ENCODE measurements around the gene CLK1. TPM values are rescaled to one million over a fixed set of nuclear protein-coding genes. Genes with fewer than 3 reads are reported as not detected.
A peak's percentile ranks its signal among the peaks of the same experiment; 100 is the strongest.

The CLK1 gene
- total and polyA plus RNA-seq, 2 of the 13 experiments (the other 11 are each of a cell fraction or from before 2014, with no cell fraction given) = 66.6 to 101 TPM

DNA sequence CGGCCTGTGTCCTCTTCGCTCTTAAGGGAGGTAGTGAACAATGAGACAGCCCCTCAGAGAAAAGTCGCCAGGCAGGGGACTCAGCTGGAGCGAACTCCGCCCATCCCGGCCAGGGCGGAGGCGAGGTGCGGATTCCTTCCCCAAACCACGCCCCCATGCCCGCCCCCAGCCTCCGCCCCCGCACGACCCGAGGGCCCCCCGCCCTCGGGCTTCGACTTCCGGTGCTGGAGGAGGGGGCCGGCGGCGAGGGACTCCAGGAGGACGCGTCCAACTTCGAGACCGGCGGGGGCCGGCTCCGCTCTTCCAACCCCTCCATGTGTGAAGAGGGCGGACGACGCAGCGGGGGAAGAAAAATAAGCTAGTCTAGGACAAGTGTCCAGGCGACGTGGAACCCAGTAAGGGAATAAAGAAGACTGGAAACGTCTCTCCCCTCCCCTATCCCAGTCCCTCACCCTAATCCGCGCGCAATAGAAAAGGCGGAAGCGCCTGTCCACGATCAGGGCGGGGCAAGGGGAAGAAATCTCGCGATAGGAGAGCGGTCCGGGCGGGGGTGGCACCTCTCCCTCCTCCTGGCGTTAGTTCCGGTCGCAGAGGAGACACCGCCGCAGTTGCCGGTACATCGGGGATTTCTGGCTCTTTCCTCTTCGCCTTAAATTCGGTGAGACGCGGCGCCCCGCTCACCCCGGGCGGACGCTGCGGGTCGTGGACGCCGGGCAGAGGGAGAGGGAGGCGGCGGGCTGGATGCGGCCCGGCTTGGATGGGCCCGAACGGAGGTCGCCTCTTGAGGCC, 52.9 kb downstream of the CLK1 start, which contains the start of gene BZW1 (continued):
- TF ChIP-seq SIN3B (IDR thresholded peaks at IDR 0.05; ENCODE audit: low read length) = peak; percentile 63; the same call in 1 of the 2 replicates
- TF ChIP-seq, protein P1, sequence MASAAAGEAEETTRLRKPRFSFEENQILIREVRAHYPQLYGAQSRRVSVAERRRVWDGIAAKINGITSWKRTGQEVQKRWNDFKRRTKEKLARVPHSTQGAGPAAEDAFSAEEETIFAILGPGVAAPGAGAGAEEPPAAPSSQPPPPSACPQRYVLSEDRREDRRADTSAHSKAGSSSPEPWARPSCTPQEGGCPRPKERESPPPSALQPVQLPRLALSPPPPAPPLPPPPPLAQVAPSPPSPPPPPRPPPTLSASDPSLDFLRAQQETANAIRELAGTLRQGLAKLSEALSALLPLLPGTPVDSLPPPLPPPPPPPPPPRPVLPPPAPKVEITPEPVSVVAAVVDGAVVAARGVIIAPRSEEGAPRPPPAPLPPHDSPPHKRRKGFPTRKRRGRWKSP (CRISPR knock-in tag; IDR thresholded peaks at IDR 0.05) = peak; percentile 86; the same call in 1 of the 2 replicates
- TF ChIP-seq KLF11 (CRISPR knock-in tag; IDR thresholded peaks at IDR 0.05) = no peak
- no peak for TF ChIP-seq MIER2 (CRISPR knock-in tag; IDR thresholded peaks at IDR 0.05)
- TF ChIP-seq ZFP41 (CRISPR knock-in tag; IDR thresholded peaks at IDR 0.05; ENCODE audit: borderline replicate concordance) = peak; percentile 77; the same call in 1 of the 2 replicates
- TF ChIP-seq ZNF564 (CRISPR knock-in tag; IDR thresholded peaks at IDR 0.05) = no peak
- peak; percentile 13; the same call in 1 of the 2 replicates for TF ChIP-seq ZNF264 (CRISPR knock-in tag; IDR thresholded peaks at IDR 0.05)
- 0 out of 2 replicates have a peak, but pooled peaks have one; percentile 57 for TF ChIP-seq ZNF572 (CRISPR knock-in tag; IDR thresholded peaks at IDR 0.05)
- TF ChIP-seq, protein P2, sequence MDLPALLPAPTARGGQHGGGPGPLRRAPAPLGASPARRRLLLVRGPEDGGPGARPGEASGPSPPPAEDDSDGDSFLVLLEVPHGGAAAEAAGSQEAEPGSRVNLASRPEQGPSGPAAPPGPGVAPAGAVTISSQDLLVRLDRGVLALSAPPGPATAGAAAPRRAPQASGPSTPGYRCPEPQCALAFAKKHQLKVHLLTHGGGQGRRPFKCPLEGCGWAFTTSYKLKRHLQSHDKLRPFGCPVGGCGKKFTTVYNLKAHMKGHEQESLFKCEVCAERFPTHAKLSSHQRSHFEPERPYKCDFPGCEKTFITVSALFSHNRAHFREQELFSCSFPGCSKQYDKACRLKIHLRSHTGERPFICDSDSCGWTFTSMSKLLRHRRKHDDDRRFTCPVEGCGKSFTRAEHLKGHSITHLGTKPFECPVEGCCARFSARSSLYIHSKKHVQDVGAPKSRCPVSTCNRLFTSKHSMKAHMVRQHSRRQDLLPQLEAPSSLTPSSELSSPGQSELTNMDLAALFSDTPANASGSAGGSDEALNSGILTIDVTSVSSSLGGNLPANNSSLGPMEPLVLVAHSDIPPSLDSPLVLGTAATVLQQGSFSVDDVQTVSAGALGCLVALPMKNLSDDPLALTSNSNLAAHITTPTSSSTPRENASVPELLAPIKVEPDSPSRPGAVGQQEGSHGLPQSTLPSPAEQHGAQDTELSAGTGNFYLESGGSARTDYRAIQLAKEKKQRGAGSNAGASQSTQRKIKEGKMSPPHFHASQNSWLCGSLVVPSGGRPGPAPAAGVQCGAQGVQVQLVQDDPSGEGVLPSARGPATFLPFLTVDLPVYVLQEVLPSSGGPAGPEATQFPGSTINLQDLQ (CRISPR knock-in tag; IDR thresholded peaks at IDR 0.05) = no peak
- no peak for TF ChIP-seq ZNF326 (CRISPR knock-in tag; IDR thresholded peaks at IDR 0.05; ENCODE audit: borderline replicate concordance)
- TF ChIP-seq, protein P3, sequence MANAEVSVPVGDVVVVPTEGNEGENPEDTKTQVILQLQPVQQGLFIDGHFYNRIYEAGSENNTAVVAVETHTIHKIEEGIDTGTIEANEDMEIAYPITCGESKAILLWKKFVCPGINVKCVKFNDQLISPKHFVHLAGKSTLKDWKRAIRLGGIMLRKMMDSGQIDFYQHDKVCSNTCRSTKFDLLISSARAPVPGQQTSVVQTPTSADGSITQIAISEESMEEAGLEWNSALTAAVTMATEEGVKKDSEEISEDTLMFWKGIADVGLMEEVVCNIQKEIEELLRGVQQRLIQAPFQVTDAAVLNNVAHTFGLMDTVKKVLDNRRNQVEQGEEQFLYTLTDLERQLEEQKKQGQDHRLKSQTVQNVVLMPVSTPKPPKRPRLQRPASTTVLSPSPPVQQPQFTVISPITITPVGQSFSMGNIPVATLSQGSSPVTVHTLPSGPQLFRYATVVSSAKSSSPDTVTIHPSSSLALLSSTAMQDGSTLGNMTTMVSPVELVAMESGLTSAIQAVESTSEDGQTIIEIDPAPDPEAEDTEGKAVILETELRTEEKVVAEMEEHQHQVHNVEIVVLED (CRISPR knock-in tag; IDR thresholded peaks at IDR 0.05; ENCODE audit: borderline replicate concordance) = peak; percentile 76
- TF ChIP-seq, protein P4, sequence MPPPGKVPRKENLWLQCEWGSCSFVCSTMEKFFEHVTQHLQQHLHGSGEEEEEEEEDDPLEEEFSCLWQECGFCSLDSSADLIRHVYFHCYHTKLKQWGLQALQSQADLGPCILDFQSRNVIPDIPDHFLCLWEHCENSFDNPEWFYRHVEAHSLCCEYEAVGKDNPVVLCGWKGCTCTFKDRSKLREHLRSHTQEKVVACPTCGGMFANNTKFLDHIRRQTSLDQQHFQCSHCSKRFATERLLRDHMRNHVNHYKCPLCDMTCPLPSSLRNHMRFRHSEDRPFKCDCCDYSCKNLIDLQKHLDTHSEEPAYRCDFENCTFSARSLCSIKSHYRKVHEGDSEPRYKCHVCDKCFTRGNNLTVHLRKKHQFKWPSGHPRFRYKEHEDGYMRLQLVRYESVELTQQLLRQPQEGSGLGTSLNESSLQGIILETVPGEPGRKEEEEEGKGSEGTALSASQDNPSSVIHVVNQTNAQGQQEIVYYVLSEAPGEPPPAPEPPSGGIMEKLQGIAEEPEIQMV (CRISPR knock-in tag; IDR thresholded peaks at IDR 0.05; ENCODE audit: low read depth) = peak; percentile 25; the same call in 1 of the 2 replicates
- TF ChIP-seq KLF9 (CRISPR knock-in tag; IDR thresholded peaks at IDR 0.05; ENCODE audit: low read depth) = peak; percentile 62; the same call in 1 of the 2 replicates
- TF ChIP-seq POGZ (CRISPR knock-in tag; IDR thresholded peaks at IDR 0.05) = peak; percentile 78
- TF ChIP-seq MZF1 (CRISPR knock-in tag; IDR thresholded peaks at IDR 0.05; ENCODE audit: borderline replicate concordance) = no peak
- TF ChIP-seq NONO (IDR thresholded peaks at IDR 0.05) = peak; percentile 98; the same call in 1 of the 2 replicates
- peak; percentile 81; the same call in 1 of the 2 replicates for TF ChIP-seq NONO (CRISPR knock-in tag; conservative IDR thresholded peaks at IDR 0.05)
- TF ChIP-seq FOXA3 (CRISPR knock-in tag; IDR thresholded peaks at IDR 0.05) = no peak
- peak; percentile 64; the same call in 1 of the 2 replicates for TF ChIP-seq ZNF431 (CRISPR knock-in tag; IDR thresholded peaks at IDR 0.05; ENCODE audit: borderline replicate concordance, low read depth)
- TF ChIP-seq TOE1 (CRISPR knock-in tag; IDR thresholded peaks at IDR 0.05) = no peak
- no peak for TF ChIP-seq ZNF530 (CRISPR knock-in tag; IDR thresholded peaks at IDR 0.05; ENCODE audit: low read depth)
- TF ChIP-seq, protein P5, sequence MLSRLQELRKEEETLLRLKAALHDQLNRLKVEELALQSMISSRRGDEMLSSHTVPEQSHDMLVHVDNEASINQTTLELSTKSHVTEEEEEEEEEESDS (CRISPR knock-in tag; IDR thresholded peaks at IDR 0.05; ENCODE audit: borderline replicate concordance) = no peak
- TF ChIP-seq ZNF496 (CRISPR knock-in tag; IDR thresholded peaks at IDR 0.05; ENCODE audit: insufficient replicate concordance) = no peak
